AG04449 (cell line): ENCODE measurements around the gene GABBR2.

Experiments
- CTCF ChIA-PET: fragments of 350-600 bp; formaldehyde crosslinking; extraction: SDS; loops from one replicate; lab custom pipeline; 2021; ENCODE audit warnings: antibody characterized with exemption; lab: Yijun Ruan, JAX
- POLR2A ChIA-PET: fragments of 400-600, 350-600 bp; formaldehyde crosslinking; extraction: SDS; loops from one replicate; lab custom pipeline; 2020; ENCODE audit warnings: antibody characterized with exemption, inconsistent platforms; lab: Yijun Ruan, JAX
- DNase-seq: peaks from one replicate; pipeline ENCODE4 v3.0.0-alpha.2; 2010; ENCODE audit warnings: low read depth, low spot score
- H3K4me3 ChIP-seq: 2 replicates; pipeline ENCODE4 v1.5.1; 2011; ENCODE audit warnings: low read depth, mild to moderate bottlenecking, control low read depth, low read length
- TF ChIP-seq, protein P1 (sequence below): IDR thresholded peaks from one replicate; pipeline ENCODE4 v1.5.1; 2011; ENCODE audit warnings: mild to moderate bottlenecking, moderate library complexity, low read length, control low read depth, inconsistent platforms; ENCODE audit not compliant: insufficient read depth; ENCODE audit errors: missing control alignments

The GABBR2 gene

GRCh38 chr9:98368366-98369065 is 340.2 kb downstream of the GABBR2 start:
- TF ChIP-seq, protein P1, sequence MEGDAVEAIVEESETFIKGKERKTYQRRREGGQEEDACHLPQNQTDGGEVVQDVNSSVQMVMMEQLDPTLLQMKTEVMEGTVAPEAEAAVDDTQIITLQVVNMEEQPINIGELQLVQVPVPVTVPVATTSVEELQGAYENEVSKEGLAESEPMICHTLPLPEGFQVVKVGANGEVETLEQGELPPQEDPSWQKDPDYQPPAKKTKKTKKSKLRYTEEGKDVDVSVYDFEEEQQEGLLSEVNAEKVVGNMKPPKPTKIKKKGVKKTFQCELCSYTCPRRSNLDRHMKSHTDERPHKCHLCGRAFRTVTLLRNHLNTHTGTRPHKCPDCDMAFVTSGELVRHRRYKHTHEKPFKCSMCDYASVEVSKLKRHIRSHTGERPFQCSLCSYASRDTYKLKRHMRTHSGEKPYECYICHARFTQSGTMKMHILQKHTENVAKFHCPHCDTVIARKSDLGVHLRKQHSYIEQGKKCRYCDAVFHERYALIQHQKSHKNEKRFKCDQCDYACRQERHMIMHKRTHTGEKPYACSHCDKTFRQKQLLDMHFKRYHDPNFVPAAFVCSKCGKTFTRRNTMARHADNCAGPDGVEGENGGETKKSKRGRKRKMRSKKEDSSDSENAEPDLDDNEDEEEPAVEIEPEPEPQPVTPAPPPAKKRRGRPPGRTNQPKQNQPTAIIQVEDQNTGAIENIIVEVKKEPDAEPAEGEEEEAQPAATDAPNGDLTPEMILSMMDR: no peak
- H3K4me3 ChIP-seq: no peak overlapping the region
- DNase-seq: no peak
- POLR2A ChIA-PET: no interaction called here
- CTCF ChIA-PET: no interaction called here

DNA sequence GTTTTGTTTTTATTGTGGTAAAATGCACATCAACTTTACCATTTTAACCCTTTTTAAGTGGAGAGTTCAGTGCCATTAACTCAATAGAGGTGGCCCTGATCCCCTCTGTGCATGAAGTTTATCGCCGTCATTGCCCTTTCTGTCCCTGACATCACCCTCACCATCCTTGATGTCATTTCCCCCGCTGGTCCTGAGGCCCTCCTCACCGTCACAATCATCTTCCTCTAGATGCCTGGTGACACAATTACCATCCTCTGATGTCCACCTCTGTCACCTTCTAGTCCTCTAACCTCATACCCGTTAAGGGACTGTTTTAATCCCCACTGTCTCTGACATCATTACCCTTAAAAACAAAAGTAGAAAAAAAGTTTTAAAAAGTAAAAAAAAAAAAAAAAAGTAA is 340.8 kb downstream of the GABBR2 start:
- ChIA-PET POLR2A (no interaction called here), CTCF (no interaction called here)
- no peak for DNase-seq
- TF ChIP-seq, protein P1: no peak
- no peak overlapping the region for H3K4me3 ChIP-seq

DNA sequence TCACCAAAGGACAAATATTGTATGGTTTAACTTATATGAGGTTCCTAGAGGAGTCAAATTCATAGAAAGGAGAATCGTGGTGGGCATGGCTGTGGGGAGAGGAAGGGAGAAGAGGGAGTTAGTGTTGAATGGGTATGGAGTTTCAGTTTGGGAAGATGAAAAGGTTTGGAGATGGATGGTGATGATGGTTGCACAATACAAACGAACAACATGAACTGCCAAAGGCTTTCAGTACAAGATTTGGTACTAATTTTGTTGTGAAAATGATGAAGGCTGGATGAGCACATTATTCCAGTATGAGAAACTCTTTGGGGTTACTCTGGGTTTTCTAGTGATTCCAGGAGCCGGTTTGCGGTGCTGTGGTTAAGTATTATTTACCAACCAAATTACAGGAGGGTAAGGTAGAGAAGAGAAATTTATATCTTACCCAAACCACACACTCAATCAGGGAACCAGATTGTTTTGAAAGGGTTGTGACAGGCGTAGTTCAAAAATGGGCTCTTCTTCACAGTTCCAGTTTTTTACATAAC is 341.3 kb downstream of the GABBR2 start:
- DNase-seq: no peak
- no peak overlapping the region for H3K4me3 ChIP-seq
- ChIA-PET POLR2A (no interaction called here), CTCF (no interaction called here)
- TF ChIP-seq, protein P1: no peak

DNA sequence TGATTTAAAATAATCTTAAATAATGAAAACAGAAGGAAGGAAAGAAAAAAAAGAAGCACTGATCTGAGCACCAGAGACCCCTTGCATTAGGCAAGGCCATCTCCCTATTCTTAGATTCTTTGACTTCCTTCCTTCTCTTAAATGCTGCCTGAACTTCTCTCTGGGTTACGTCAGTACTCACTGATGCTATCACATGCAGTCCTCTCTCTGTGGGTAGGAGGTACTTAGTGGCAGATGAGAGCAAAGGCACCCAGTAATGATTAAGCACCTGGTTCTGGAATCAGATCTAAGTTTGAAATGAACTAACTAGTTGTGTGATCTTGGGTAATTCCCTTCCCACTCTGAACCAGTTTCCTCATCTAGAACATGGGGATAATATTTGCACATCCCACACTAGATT is 343.0 kb downstream of the GABBR2 start:
- CTCF ChIA-PET: interaction anchor here (1.0 to 2.9 kb wide), 4 partner anchors 9 to 410 kb away, joined by 3 to 13 read pairs (median 6); no protein-coding TSS in a partner anchor
- H3K4me3 ChIP-seq: no peak overlapping the region
- POLR2A ChIA-PET: no interaction called here
- TF ChIP-seq, protein P1: no peak
- no peak for DNase-seq

DNA sequence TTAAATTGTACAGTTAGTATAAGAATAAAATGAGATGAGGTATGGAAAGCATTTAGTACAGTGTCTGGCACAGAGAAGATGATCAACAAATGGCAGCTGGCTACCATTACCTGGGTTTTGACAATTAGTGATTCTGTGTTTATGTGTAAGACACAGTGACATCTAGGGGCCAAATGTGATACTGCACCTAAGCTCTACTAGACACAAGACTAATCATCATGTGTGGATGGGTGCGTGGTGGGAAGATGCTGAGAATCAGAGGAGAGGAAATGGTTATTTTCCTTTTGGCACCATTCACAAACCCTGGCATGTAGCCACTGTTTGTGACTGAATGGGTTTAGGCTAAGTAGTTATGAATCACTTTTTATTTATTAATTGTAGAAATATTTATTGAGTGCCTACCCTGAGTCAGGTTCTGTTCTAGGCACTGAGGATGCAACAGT is 343.5 kb downstream of the GABBR2 start:
- ChIA-PET CTCF (interaction anchor here (0.6 to 2.9 kb wide), 9 partner anchors 9 to 411 kb away, joined by 3 to 13 read pairs (median 4); no protein-coding TSS in a partner anchor), POLR2A (no interaction called here)
- TF ChIP-seq, protein P1: peak; percentile 25
- no peak for DNase-seq
- no peak overlapping the region for H3K4me3 ChIP-seq

- DNase-seq: no peak
- ChIA-PET CTCF (interaction anchor here (0.8 to 2.9 kb wide), 9 partner anchors 8 to 427 kb away, joined by 3 to 13 read pairs (median 6); no protein-coding TSS in a partner anchor), POLR2A (no interaction called here)
- TF ChIP-seq, protein P1: no peak
- no peak overlapping the region for H3K4me3 ChIP-seq
These were observed 344.6 kb downstream of the GABBR2 start for GRCh38 chr9:98364086-98364485.
